Mesendoderm (in vitro differentiated cells): ENCODE data around the gene ABCA13.

Experiments used
- DNase-seq: peaks from one replicate; pipeline ENCODE4 v3.0.0; 2013
- H2AK5ac ChIP-seq: 2 replicates; pipeline ENCODE4 v1.6.1; 2013; ENCODE audit warnings: low read length, inconsistent platforms
- H2BK120ac ChIP-seq: 2 replicates; pipeline ENCODE4 v1.6.1; 2013; ENCODE audit warnings: low read depth, mild to moderate bottlenecking, low read length, moderate library complexity, mixed read lengths
- H2BK15ac ChIP-seq: replicated peaks from 2 replicates; pipeline ENCODE4 v1.6.1; 2013; ENCODE audit warnings: low read depth, mild to moderate bottlenecking, moderate library complexity
- H2BK5ac ChIP-seq: 2 replicates; pipeline ENCODE4 v1.6.1; 2013; ENCODE audit warnings: low read length, inconsistent platforms
- H3K18ac ChIP-seq: 2 replicates; pipeline ENCODE4 v1.6.1; 2013; ENCODE audit warnings: mild to moderate bottlenecking, low read length, mixed read lengths
- H3K23ac ChIP-seq: one replicate; pipeline ENCODE4 v1.6.1; 2013; ENCODE audit warnings: low read length
- H3K27ac ChIP-seq: 2 replicates; pipeline ENCODE4 v1.5.1; 2013; ENCODE audit warnings: low read depth, mild to moderate bottlenecking, inconsistent platforms, low read length, moderate library complexity
- H3K27me3 ChIP-seq: 2 replicates; pipeline ENCODE4 v1.6.1; 2013; ENCODE audit warnings: low read length, control low read depth, mild to moderate bottlenecking, inconsistent platforms; ENCODE audit not compliant: insufficient read depth, poor library complexity
- H3K36me3 ChIP-seq: 2 replicates; pipeline ENCODE4 v1.6.1; 2013; ENCODE audit warnings: low read length, inconsistent platforms; ENCODE audit not compliant: control insufficient read depth, insufficient read depth
- H3K4ac ChIP-seq: one replicate; pipeline ENCODE4 v1.6.1; 2013; ENCODE audit warnings: low read depth, mild to moderate bottlenecking, low read length, moderate library complexity
- H3K4me1 ChIP-seq: 2 replicates; pipeline ENCODE4 v1.6.1; 2013; ENCODE audit warnings: low read depth, low read length, inconsistent platforms; ENCODE audit not compliant: control insufficient read depth
- H3K4me2 ChIP-seq: 2 replicates; pipeline ENCODE4 v1.6.1; 2013; ENCODE audit warnings: low read length
- H3K4me3 ChIP-seq: 2 replicates; pipeline ENCODE4 v1.5.1; 2013; ENCODE audit warnings: mild to moderate bottlenecking, low read length
- H3K56ac ChIP-seq: one replicate; pipeline ENCODE4 v1.6.1; 2013; ENCODE audit warnings: low read length
- H3K79me1 ChIP-seq: 2 replicates; pipeline ENCODE4 v1.6.1; 2013; ENCODE audit warnings: low read length, inconsistent platforms
- H3K79me2 ChIP-seq: 2 replicates; pipeline ENCODE4 v1.6.1; 2013; ENCODE audit warnings: mild to moderate bottlenecking, low read length; ENCODE audit not compliant: control insufficient read depth, insufficient read depth
- H3K9ac ChIP-seq: 2 replicates; pipeline ENCODE4 v1.6.1; 2013; ENCODE audit warnings: low read length, inconsistent platforms
- H4K5ac ChIP-seq: one replicate; pipeline ENCODE4 v1.6.1; 2013; ENCODE audit warnings: low read length
- H4K8ac ChIP-seq: one replicate; pipeline ENCODE4 v1.6.1; 2013; ENCODE audit warnings: low read depth, mild to moderate bottlenecking, control low read depth, low read length, moderate library complexity
- WGBS: extraction: QIAGEN DNeasy Blood & Tissue Kit; methylation state at CpG from one replicate; pipeline ENCODE4 v1.1.7; 2013; ENCODE audit warnings: low lambda C conversion rate, missing lambda C conversion rate; ENCODE audit not compliant: insufficient coverage; ENCODE audit errors: extremely low coverage; 5-methylcytosine and 5-hydroxymethylcytosine counted together

ABCA13 gene

GRCh38 chr7:48667407-48667806 is 496.1 kb downstream of the ABCA13 start:
- Histone ChIP-seq H3K4me2 (no peak overlapping the region), H3K56ac (no peak overlapping the region), H2BK15ac (no peak overlapping the region), H3K18ac (no peak overlapping the region), H3K4me1 (peaks cover 2% of the 10 kb centered on the region), H3K79me2 (no peaks in the 10 kb centered on the region), H4K8ac (no peak overlapping the region), H3K27ac (no peak overlapping the region), H4K5ac (no peak overlapping the region), H2BK120ac (no peak overlapping the region), H3K4ac (no peak overlapping the region), H3K4me3 (no peak overlapping the region), H2AK5ac (no peak overlapping the region), H3K36me3 (no peaks in the 10 kb centered on the region), H3K27me3 (no peaks in the 10 kb centered on the region), H3K23ac (no peak overlapping the region), H3K9ac (no peak overlapping the region), H3K79me1 (no peaks in the 10 kb centered on the region), H2BK5ac (no peak overlapping the region)
- DNase-seq, result no peak
- WGBS, result no CpG with 5 or more reads among the region's 1 CpG

- Histone ChIP-seq H3K4ac (no peak overlapping the region), H3K27me3 (no peaks in the 10 kb centered on the region), H2BK15ac (no peak overlapping the region), H3K56ac (no peak overlapping the region), H2BK5ac (no peak overlapping the region), H3K23ac (no peak overlapping the region), H2AK5ac (no peak overlapping the region), H3K9ac (no peak overlapping the region), H3K79me1 (no peaks in the 10 kb centered on the region), H3K4me1 (no peaks in the 10 kb centered on the region), H2BK120ac (no peak overlapping the region), H3K4me3 (no peak overlapping the region), H3K27ac (no peak overlapping the region), H4K8ac (no peak overlapping the region), H3K79me2 (no peaks in the 10 kb centered on the region), H4K5ac (no peak overlapping the region), H3K36me3 (no peaks in the 10 kb centered on the region), H3K4me2 (no peak overlapping the region), H3K18ac (no peak overlapping the region)
- no peak for DNase-seq
- WGBS, result no CpG with 5 or more reads among the region's 1 CpG
Observed at GRCh38 chr7:48671656-48672055, 500.4 kb downstream of the ABCA13 start.

- Histone ChIP-seq H3K36me3 (no peaks in the 10 kb centered on the region), H3K27me3 (no peaks in the 10 kb centered on the region), H3K79me1 (no peaks in the 10 kb centered on the region), H2BK15ac (no peak overlapping the region), H3K23ac (no peak overlapping the region), H2BK120ac (no peak overlapping the region), H3K18ac (no peak overlapping the region), H3K4ac (no peak overlapping the region), H3K4me1 (no peaks in the 10 kb centered on the region), H2BK5ac (no peak overlapping the region), H3K79me2 (no peaks in the 10 kb centered on the region), H3K4me3 (no peak overlapping the region), H2AK5ac (no peak overlapping the region), H4K8ac (no peak overlapping the region), H3K56ac (no peak overlapping the region), H3K4me2 (no peak overlapping the region), H3K9ac (no peak overlapping the region), H4K5ac (no peak overlapping the region), H3K27ac (no peak overlapping the region)
- WGBS, result no CpG with 5 or more reads among the region's 2 CpGs
- peak; percentile 5 for DNase-seq
Observed at GRCh38 chr7:48681006-48681405, 509.7 kb downstream of the ABCA13 start.

- no peak overlapping the region for H3K23ac ChIP-seq
- H3K4ac ChIP-seq, result no peak overlapping the region
- no peak overlapping the region for H3K9ac ChIP-seq
- no peak overlapping the region for H2BK120ac ChIP-seq
- H3K27me3 ChIP-seq, result no peaks in the 10 kb centered on the region
- H3K4me3 ChIP-seq, result no peak overlapping the region
- H2BK15ac ChIP-seq, result no peak overlapping the region
- H3K36me3 ChIP-seq, result no peaks in the 10 kb centered on the region
- no peak overlapping the region for H4K8ac ChIP-seq
- H3K56ac ChIP-seq, result no peak overlapping the region
- no peak for DNase-seq
- no peak overlapping the region for H2AK5ac ChIP-seq
- no peaks in the 10 kb centered on the region for H3K79me2 ChIP-seq
- no peak overlapping the region for H3K4me2 ChIP-seq
- WGBS, result no CpG with 5 or more reads among the region's 1 CpG
- H3K18ac ChIP-seq, result no peak overlapping the region
- no peaks in the 10 kb centered on the region for H3K79me1 ChIP-seq
- no peak overlapping the region for H2BK5ac ChIP-seq
- no peak overlapping the region for H3K27ac ChIP-seq
- H4K5ac ChIP-seq, result no peak overlapping the region
- H3K4me1 ChIP-seq, result no peaks in the 10 kb centered on the region
Observed at GRCh38 chr7:48691788-48692187, 520.5 kb downstream of the ABCA13 start.
